ENCODE data around the gene BST1.

DNA sequence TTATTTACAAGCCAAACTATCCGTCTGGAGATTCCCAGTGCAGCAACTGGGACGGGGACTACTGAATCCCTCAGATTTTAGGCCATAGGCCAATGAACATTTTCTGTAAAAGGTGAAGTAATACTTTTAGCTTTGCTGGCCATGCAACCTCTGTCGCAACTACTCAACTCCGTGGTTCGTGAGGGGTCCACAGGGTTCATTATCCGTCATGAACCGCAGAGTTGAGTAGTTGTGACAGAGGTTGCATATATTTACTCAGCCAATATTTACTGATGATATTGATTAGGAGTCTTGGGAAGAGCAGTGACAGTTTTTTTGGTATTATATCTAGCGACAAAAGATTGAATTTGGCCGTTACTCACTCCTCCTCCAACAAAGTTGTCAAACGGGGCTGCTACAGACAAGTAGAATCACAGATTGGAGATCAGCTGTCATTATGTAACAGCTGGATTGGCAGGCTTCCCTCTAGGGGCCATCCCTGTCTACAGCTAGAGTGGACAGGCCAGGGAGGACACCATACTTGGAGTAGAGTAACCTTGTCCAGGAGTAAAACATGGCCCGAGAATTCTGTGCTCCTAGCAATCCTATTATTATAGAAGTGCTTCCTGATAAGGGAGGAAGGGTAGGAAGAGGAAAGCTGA lies 38.0 kb downstream of the BST1 start:
- TF ChIP-seq POLR2A (IDR thresholded peaks at IDR 0.05; ENCODE audit: low read length) (no peak), GATA1 (IDR thresholded peaks at IDR 0.05; ENCODE audit: low read depth, low read length) (no peak)

All from erythroblast (primary cell).